Right ventricle myocardium inferior (tissue), 1 donor: ENCODE data around the gene SYT9. TPM values are rescaled to one million over a fixed set of nuclear protein-coding genes. Genes with fewer than 3 reads are reported as not detected.

Experiments
- ATAC-seq: fragments of 200-7000 bp; cut with Tn5 transposase; one replicate; pipeline ENCODE4 v1.9.1; 2020; ENCODE audit warnings: mild to moderate bottlenecking, moderate library complexity
- DNase-seq: peaks from one replicate; pipeline ENCODE4 v3.0.0; 2021; ENCODE audit errors: missing footprints
- intact Hi-C: fragments of 100-400 bp; cut with DNase I; formaldehyde crosslinking; loops from one replicate; pipeline ENCODE4 v1.11.0; 2022
- total RNA-seq: library from RNA; stranded (reverse); fragmentation: NEBNext Ultra II Directional; extraction: Animal tissue kit (Norgen Biotek cat#: 25700); gene quantifications from one replicate; pipeline ENCODE4 v1.2.1, GENCODE V29; 2021
- donor health status: DM: no; HTN: yes; CAD: no; lungs with severe emphysema.

The SYT9 gene
- total RNA-seq, 1 donor from 2014 or later: not detected

DNA sequence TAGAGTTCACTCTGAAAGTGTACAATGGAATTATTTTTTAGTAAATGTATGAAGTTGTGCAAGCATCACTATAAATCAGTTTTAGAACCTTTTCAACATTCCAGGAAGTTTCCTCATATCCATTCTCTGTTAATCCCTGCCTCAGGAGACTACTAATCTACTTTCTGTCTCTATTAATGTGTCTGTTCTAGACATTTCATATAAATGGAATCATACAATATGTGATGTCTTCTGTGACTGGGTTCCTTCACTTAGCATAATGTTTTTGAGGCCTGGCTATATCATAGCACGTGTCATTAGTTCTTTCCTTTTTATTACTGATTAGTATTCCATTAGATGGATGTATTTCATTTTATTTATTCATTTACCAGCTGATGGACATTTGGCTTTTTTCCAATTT lies 17.1 kb downstream of the SYT9 start:
- ATAC-seq (no peak), DNase-seq (no peak)
- intact Hi-C loops: no loop called here

GRCh38 chr11:7270233-7270865 lies 18.6 kb downstream of the SYT9 start:
- no peak for DNase-seq
- intact Hi-C loops: no loop called here
- ATAC-seq: no peak

DNA sequence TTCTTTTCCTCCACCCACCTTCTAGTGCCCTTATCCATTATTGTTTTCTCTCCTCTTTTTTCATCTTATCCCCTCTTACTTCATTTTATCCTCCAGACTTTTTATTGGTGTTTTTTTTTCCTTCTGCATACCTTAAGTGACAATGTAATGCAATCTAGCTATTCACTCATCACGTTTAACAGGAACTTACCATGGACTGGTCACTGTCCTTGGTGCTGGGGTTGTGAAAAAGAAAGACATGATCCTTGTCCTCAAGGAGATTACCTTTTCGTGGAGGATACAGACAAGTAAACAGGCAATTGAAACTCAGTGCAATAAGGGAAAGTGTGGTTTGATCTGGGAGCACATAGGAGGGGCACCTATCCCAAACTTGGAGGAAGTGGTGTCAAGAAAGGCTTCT lies 20.7 kb downstream of the SYT9 start:
- DNase-seq: no peak
- no peak for ATAC-seq
- intact Hi-C loops: no loop called here

GRCh38 chr11:7275133-7275532 lies 23.4 kb downstream of the SYT9 start:
- intact Hi-C loops: no loop called here
- no peak for ATAC-seq

GRCh38 chr11:7278314-7278917 lies 26.7 kb downstream of the SYT9 start:
- no peak for DNase-seq
- ATAC-seq: no peak
- intact Hi-C loops: no loop called here

More at GRCh38 chr11:7275133-7275532, 23.4 kb downstream of the SYT9 start:
- no peak for DNase-seq

DNA sequence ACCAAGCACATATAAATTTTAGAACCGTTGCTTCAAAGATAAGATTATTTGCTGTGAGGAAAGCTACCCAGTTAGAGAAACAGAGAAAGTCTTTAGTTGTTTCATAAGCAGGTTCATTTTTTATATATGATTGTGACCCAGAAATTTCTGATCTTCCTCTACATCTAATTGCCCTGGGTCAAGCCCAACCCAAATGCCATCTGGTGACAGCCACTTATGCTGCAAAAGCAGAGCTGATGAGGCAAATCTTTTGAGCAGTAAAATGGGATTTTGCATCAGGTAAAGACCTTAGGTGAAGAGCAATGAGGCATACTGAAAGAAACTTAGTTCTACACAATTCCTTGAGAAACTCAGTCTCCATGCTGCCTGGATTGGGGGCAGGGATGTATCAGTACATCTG lies 28.0 kb downstream of the SYT9 start:
- no peak for ATAC-seq
- intact Hi-C loops: no loop called here
- no peak for DNase-seq

- intact Hi-C loops: no loop called here
- DNase-seq: no peak
- no peak for ATAC-seq
Measured at GRCh38 chr11:7281079-7281478, 29.4 kb downstream of the SYT9 start.

DNA sequence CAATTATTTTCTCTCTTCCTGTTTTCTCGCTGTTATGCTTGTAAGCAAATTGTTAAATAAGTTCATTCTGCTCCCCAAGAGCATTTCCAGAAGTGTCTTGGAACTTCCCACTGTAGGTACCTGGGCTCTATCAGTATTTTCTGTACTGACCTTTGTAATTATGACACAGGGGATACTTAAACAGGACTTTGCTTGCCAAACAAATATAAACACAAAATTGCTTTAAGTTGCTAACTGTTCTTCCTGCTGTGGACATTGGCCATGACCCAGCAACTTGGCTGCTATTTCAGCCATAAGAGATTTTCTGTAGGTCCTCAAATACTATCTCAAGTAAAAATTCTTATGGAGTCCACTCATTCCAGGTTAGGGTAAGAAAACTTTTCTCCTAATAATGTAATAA lies 30.1 kb downstream of the SYT9 start:
- intact Hi-C loops: no loop called here
- no peak for DNase-seq
- no peak for ATAC-seq

DNA sequence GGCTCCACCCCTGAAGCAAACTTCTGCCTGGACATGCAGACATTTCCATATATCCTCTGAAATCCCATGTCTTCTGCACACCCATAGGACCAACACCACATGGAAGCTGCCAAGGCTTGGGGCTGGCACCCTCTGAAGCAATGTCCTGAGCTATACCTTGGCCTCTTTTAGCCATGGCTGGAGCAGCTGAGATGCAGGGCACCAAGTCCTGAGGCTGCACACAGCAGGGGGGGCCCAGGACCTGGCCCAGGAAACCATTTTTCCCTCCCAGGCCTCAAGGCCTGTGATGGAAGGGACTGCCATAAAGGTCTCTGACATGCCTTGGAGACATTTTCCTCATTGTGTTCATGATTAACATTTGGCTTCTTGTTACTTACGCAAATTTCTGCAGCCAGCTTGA lies 34.5 kb downstream of the SYT9 start:
- DNase-seq: no peak
- intact Hi-C loops: no loop called here
- ATAC-seq: no peak

DNA sequence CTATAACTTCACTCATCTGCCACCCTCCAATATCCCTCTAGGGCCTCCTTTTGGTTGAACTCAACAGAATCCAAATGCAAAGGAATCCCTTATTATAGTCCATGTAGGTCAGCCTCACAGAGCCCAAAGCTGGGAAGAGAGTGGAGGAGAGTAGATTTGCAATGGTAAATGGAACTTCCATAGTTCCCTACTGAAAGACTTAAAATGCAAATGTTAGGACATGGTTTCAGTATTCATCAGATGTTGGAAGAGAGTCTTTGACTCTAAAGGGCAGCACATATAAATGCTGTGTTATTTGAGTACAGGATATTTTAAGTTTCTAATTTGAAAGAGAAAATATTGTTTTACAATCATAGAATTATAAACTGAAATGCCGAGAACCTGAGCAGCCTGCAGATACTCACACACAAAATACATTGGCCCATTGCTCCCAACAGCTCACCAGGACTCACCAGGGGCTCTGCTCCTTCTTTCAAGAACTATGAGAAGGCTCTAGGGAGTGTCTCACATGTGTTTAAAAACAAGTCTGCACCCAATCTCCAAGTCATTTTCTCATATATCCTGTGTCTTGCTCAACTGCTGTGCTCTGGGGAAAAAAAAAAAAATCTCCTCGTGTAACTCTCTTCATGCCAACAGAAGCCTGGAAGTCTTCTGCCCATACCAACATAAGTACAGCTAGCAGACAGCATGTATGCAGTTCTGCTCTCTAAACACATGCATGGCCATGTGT lies 39.6 kb downstream of the SYT9 start:
- intact Hi-C loops: no loop called here
- DNase-seq: no peak
- ATAC-seq: no peak

GRCh38 chr11:7292922-7293321 lies 41.2 kb downstream of the SYT9 start:
- DNase-seq: no peak
- no peak for ATAC-seq
- intact Hi-C loops: no loop called here

DNA sequence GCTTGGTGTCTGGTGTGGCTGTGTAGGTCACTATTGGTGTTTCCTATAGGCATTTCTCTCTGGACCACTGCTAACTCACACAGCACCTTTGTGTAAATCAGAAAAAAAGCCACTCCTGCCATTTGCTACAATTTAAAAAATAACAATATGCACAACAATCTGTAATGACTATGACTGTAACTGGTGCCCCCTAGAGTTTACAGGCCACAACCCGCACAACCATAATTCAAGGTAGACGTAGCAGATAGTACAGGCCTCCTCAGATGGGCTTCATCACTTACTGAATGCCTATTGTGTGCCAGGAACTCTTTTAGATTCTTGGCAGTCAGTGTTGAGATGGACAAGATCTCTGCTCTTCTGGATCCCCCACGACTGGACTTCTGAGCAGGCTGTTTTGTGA lies 47.7 kb downstream of the SYT9 start:
- intact Hi-C loops: no loop called here
- DNase-seq: no peak
- ATAC-seq: no peak

GRCh38 chr11:7300281-7300680 lies 48.6 kb downstream of the SYT9 start:
- ATAC-seq (no peak), DNase-seq (no peak)
- intact Hi-C loops: no loop called here

DNA sequence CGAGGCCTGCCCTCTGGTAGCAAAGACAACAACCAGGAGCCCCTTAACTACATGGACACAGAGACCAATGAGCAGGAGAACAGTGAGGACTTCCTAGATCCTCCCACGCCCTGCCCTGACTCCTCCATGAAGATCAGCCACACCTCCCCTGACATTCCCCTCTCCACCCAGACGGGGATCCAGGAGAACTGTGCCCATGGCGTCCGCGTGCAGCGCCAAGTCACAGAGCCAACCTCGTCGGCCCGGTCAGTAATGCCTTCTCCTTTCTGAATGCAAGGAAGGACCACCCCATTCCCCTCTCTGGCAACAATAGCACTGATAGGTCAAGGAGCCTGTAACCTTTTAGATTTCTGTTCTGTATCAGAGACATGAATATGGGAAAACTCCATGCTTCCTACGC lies 51.4 kb downstream of the SYT9 start:
- no peak for DNase-seq
- intact Hi-C loops: no loop called here
- no peak for ATAC-seq

GRCh38 chr11:7306900-7307299 lies 55.2 kb downstream of the SYT9 start:
- intact Hi-C loops: no loop called here
- DNase-seq (no peak), ATAC-seq (no peak)

GRCh38 chr11:7307836-7308235 lies 56.1 kb downstream of the SYT9 start:
- intact Hi-C loops: no loop called here
- DNase-seq (no peak), ATAC-seq (no peak)

- ATAC-seq (no peak), DNase-seq (no peak)
- intact Hi-C loops: no loop called here
Measured at GRCh38 chr11:7311903-7312302, 60.2 kb downstream of the SYT9 start.

- intact Hi-C loops: no loop called here
- DNase-seq: no peak
- ATAC-seq: no peak
Measured at GRCh38 chr11:7314811-7315604, 63.3 kb downstream of the SYT9 start.

GRCh38 chr11:7319501-7319900 lies 67.8 kb downstream of the SYT9 start:
- intact Hi-C loops: no loop called here
- DNase-seq: no peak

GRCh38 chr11:7320306-7320705 lies 68.6 kb downstream of the SYT9 start:
- intact Hi-C loops: no loop called here
- ATAC-seq (no peak), DNase-seq (no peak)

More at GRCh38 chr11:7319501-7319900, 67.8 kb downstream of the SYT9 start:
- ATAC-seq: no peak
